Fibroblast of lung (primary cell): ENCODE results near the gene HHIPL2.

ENCODE experiments used
- EZH2 ChIP-seq: IDR thresholded peaks from 2 replicates; pipeline ENCODE4 v1.5.1; 2012; ENCODE audit warnings: low read length, control low read depth, mild to moderate bottlenecking; ENCODE audit errors: missing control alignments
- TF ChIP-seq, protein P1 (sequence below), 2 donors: IDR thresholded peaks in 1 of 2; conservative IDR thresholded peaks in 1 of 2; 1 replicate in 1 of 2; 2 replicates in 1 of 2; pipeline ENCODE4 v1.5.1; 2011 to 2012; ENCODE audit warnings: low read length in 2 of 2, control low read depth in 1 of 2, inconsistent platforms in 1 of 2, low read depth in 1 of 2, mild to moderate bottlenecking in 1 of 2

DNA sequence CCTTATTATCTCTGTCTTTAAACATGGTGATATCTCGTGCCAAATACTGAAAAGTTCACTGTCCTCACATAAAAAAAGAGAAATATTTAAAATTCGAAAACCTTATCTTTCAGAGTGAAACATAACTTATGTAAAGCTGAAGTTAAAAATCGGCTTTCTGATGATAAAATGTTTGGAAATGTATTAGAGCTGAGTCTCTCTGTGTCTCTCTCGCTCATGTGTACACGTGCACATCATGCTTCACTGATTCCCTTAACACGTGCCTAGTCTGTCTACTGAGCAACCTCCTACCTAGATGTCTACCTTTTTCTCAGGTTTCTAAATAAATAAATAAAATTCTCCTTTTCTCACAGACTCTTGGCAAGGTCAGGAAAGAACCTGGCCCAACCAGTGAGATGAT, 17.1 kb downstream of the HHIPL2 start:
- TF ChIP-seq, protein P1, sequence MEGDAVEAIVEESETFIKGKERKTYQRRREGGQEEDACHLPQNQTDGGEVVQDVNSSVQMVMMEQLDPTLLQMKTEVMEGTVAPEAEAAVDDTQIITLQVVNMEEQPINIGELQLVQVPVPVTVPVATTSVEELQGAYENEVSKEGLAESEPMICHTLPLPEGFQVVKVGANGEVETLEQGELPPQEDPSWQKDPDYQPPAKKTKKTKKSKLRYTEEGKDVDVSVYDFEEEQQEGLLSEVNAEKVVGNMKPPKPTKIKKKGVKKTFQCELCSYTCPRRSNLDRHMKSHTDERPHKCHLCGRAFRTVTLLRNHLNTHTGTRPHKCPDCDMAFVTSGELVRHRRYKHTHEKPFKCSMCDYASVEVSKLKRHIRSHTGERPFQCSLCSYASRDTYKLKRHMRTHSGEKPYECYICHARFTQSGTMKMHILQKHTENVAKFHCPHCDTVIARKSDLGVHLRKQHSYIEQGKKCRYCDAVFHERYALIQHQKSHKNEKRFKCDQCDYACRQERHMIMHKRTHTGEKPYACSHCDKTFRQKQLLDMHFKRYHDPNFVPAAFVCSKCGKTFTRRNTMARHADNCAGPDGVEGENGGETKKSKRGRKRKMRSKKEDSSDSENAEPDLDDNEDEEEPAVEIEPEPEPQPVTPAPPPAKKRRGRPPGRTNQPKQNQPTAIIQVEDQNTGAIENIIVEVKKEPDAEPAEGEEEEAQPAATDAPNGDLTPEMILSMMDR (conservative IDR thresholded peaks at IDR 0.05 in 1 of 2, IDR thresholded peaks at IDR 0.05 in 1 of 2; ENCODE audit: low read depth in 1 of 2, low read length in 2 of 2), result no peak
- no peak for TF ChIP-seq EZH2
